Liver (tissue), 3 donors: ENCODE data around the gene NAT8.
"Not testable (repeated sequence)": the region's sequence is repeated elsewhere in the genome, so short reads cannot be mapped to it uniquely, and the experiment has no call there.

Source experiments
- CTCF ChIP-seq: fragments of 150-350 bp; IDR thresholded peaks from 2 replicates; pipeline ENCODE4 v1.5.1; 2017; ENCODE audit warnings: improper control_type of control experiment, low read depth, low read length; ENCODE audit not compliant: missing input control
- EGR1 ChIP-seq, 2 donors: IDR thresholded peaks; 2 replicates each; pipeline ENCODE4 v1.6.1; 2016 to 2018; ENCODE audit warnings: antibody characterized with exemption in 2 of 2, low read depth in 2 of 2
- GABPA ChIP-seq, 2 donors: IDR thresholded peaks in 1 of 2; conservative IDR thresholded peaks in 1 of 2; 2 replicates each; pipeline ENCODE4 v1.6.1; 2016; ENCODE audit warnings: antibody characterized with exemption in 2 of 2, mild to moderate bottlenecking in 1 of 2, moderate library complexity in 1 of 2
- JUND ChIP-seq, 2 donors: IDR thresholded peaks; 2 replicates each; pipeline ENCODE4 v1.6.1; 2016; ENCODE audit warnings: antibody characterized with exemption in 2 of 2
- RAD21 ChIP-seq, 2 donors: IDR thresholded peaks; 2 replicates each; pipeline ENCODE4 v1.6.1; 2016; ENCODE audit warnings: antibody characterized with exemption in 2 of 2, mild to moderate bottlenecking in 2 of 2
- YY1 ChIP-seq: IDR thresholded peaks from 2 replicates; pipeline ENCODE4 v1.6.1; 2016; ENCODE audit warnings: antibody characterized with exemption, mild to moderate bottlenecking
- ZBTB33 ChIP-seq: IDR thresholded peaks from 2 replicates; pipeline ENCODE4 v1.6.1; 2016; ENCODE audit warnings: antibody characterized with exemption
- donor health status: healthy.
- donor health status: healthy.

GRCh38 chr2:73679951-73680571, 37.8 kb upstream of the NAT8 start:
- not testable (repeated sequence) for TF ChIP-seq JUND (IDR thresholded peaks at IDR 0.05); GABPA (IDR thresholded peaks at IDR 0.05 in 1 of 2, conservative IDR thresholded peaks at IDR 0.05 in 1 of 2); YY1; EGR1 (IDR thresholded peaks at IDR 0.05; ENCODE audit: low read depth in 2 of 2); ZBTB33
- TF ChIP-seq CTCF: peak; percentile 54
- peak; percentile 80 to 84 for TF ChIP-seq RAD21 (IDR thresholded peaks at IDR 0.05)
